ENCODE data around the gene KLK2. TPM values are rescaled to one million over a fixed set of nuclear protein-coding genes. Genes with fewer than 3 reads are reported as not detected.

KLK2 gene
- polyA plus RNA-seq, 3 donors = not detected

DNA sequence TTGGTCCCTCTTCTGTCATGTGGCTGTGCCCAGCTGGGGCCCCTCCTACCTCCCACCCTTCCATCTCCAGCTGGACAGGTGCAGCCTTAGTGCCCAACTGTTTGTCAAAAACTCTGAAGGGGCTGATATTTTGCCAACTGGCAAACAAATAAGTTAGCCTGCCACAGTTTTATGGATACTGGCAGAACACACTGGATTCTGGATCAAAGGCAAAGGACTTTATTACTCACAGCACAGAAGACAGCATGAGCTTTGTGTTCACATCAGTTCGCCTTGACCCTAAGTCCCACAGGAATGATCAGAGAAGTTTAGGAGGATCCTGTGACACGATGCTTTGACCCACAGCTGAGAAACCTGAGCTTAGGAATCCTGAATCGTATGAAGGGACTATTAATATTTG is 16.4 kb downstream of the KLK2 start:
- Mint-ChIP-seq H3K4me1 (no peaks in the 10 kb centered on the region), H3K9me3 (peaks cover 0 to 6% (median 4%) of the 10 kb centered on the region in 7 donors), H3K27ac (no peak overlapping the region), H3K27me3 (ENCODE audit: low read depth in 3 of 3) (peaks cover 8 to 19% (median 11%) of the 10 kb centered on the region in 3 donors), H3K4me3 (no peak overlapping the region), H3K36me3 (no peaks in the 10 kb centered on the region)
- Histone ChIP-seq H2AFZ (ENCODE audit: insufficient read depth, low read depth, low read length, poor library complexity, severe bottlenecking) (no peak overlapping the region), H3K9ac (ENCODE audit: insufficient read depth, low read length, poor library complexity, severe bottlenecking) (no peak overlapping the region), H3K4me1 (ENCODE audit: control insufficient read depth in 1 of 2, insufficient read depth in 2 of 2, low read length in 2 of 2) (no peaks in the 10 kb centered on the region), H4K20me1 (ENCODE audit: insufficient read depth, low read length) (no peaks in the 10 kb centered on the region), H3K27ac (ENCODE audit: low read depth in 1 of 2, low read length in 2 of 2) (no peak overlapping the region), H3K4me2 (replicated peaks; ENCODE audit: extremely low read depth, low read length, poor library complexity, severe bottlenecking) (no peak overlapping the region), H3K27me3 (ENCODE audit: control insufficient read depth in 2 of 2, insufficient read depth in 2 of 2, low read length in 2 of 2) (no peaks in the 10 kb centered on the region), H3K79me2 (ENCODE audit: insufficient read depth, low read length) (no peaks in the 10 kb centered on the region), H3K36me3 (replicated peaks in 1 of 2; ENCODE audit: control insufficient read depth in 1 of 2, insufficient read depth in 2 of 2, low read length in 2 of 2) (no peaks in the 10 kb centered on the region), H3K4me3 (replicated peaks in 1 of 3; ENCODE audit: low read depth in 2 of 3, low read length in 3 of 3) (no peak overlapping the region), H3K9me3 (replicated peaks in 1 of 2; ENCODE audit: control insufficient read depth in 1 of 2, insufficient read depth in 1 of 2, low read length in 2 of 2) (peaks cover 0 to 8% of the 10 kb centered on the region in 2 donors)
- 60% methylated on average over 2 of the region's 3 CpGs for WGBS (ENCODE audit: insufficient coverage)
- TF ChIP-seq, protein P1, sequence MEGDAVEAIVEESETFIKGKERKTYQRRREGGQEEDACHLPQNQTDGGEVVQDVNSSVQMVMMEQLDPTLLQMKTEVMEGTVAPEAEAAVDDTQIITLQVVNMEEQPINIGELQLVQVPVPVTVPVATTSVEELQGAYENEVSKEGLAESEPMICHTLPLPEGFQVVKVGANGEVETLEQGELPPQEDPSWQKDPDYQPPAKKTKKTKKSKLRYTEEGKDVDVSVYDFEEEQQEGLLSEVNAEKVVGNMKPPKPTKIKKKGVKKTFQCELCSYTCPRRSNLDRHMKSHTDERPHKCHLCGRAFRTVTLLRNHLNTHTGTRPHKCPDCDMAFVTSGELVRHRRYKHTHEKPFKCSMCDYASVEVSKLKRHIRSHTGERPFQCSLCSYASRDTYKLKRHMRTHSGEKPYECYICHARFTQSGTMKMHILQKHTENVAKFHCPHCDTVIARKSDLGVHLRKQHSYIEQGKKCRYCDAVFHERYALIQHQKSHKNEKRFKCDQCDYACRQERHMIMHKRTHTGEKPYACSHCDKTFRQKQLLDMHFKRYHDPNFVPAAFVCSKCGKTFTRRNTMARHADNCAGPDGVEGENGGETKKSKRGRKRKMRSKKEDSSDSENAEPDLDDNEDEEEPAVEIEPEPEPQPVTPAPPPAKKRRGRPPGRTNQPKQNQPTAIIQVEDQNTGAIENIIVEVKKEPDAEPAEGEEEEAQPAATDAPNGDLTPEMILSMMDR (IDR thresholded peaks at IDR 0.05) = no peak
- DNase-seq = no peak
- intact Hi-C loops (cut with micrococcal nuclease) = no loop called here

DNA sequence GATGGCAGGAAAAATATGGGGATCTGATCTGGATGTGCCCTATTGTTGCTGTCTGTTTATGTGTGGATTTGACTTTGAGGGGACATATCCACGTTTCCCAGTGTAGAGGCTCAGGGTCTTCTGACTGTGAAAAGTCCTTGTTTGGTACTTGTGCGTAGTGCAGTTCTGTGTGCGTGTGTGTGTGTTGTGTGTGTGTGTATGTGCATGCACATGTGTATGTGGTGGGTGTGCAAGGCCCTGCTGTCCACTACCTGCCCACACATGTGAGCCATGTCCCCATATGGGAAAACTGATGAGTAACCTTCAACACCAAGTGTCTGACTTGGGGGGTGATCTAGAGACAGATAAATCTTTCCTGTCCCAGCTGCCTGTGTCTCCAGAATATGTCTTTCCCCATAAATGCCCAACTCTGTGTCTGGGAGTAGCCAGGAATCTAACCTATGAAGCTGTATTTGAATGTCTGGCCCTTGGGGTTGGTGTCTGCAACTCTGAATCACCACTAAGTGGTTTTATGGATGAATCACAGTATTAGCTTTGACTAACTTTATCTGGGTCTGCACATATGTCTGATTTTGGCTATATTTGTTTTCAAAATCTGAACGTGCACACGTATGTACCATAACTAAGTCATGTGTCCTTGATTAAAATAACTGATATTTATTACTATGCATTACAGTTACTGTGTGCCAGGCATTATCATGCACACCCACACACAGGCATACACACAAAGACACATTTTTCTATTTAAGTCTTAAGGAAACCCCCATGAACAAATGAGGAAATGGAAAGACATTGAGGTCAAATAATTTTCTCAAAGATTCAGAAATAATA is 17.4 kb downstream of the KLK2 start:
- Histone ChIP-seq H3K4me1 (ENCODE audit: control insufficient read depth in 1 of 2, insufficient read depth in 2 of 2, low read length in 2 of 2) (no peaks in the 10 kb centered on the region), H2AFZ (ENCODE audit: insufficient read depth, low read depth, low read length, poor library complexity, severe bottlenecking) (no peak overlapping the region), H3K79me2 (ENCODE audit: insufficient read depth, low read length) (no peaks in the 10 kb centered on the region), H3K9ac (ENCODE audit: insufficient read depth, low read length, poor library complexity, severe bottlenecking) (no peak overlapping the region), H3K36me3 (replicated peaks in 1 of 2; ENCODE audit: control insufficient read depth in 1 of 2, insufficient read depth in 2 of 2, low read length in 2 of 2) (no peaks in the 10 kb centered on the region), H4K20me1 (ENCODE audit: insufficient read depth, low read length) (no peaks in the 10 kb centered on the region), H3K27ac (ENCODE audit: low read depth in 1 of 2, low read length in 2 of 2) (no peak overlapping the region), H3K9me3 (replicated peaks in 1 of 2; ENCODE audit: control insufficient read depth in 1 of 2, insufficient read depth in 1 of 2, low read length in 2 of 2) (peaks cover 0 to 14% of the 10 kb centered on the region in 2 donors), H3K4me3 (replicated peaks in 1 of 3; ENCODE audit: low read depth in 2 of 3, low read length in 3 of 3) (no peak overlapping the region), H3K27me3 (ENCODE audit: control insufficient read depth in 2 of 2, insufficient read depth in 2 of 2, low read length in 2 of 2) (no peaks in the 10 kb centered on the region), H3K4me2 (replicated peaks; ENCODE audit: extremely low read depth, low read length, poor library complexity, severe bottlenecking) (no peak overlapping the region)
- Mint-ChIP-seq H3K36me3 (no peaks in the 10 kb centered on the region), H3K4me3 (no peak overlapping the region), H3K9me3 (peaks cover 0 to 12% (median 8%) of the 10 kb centered on the region in 7 donors), H3K4me1 (no peaks in the 10 kb centered on the region), H3K27ac (no peak overlapping the region), H3K27me3 (ENCODE audit: low read depth in 3 of 3) (peaks cover 9 to 16% (median 14%) of the 10 kb centered on the region in 3 donors)
- 70% methylated on average over 2 of the region's 5 CpGs for WGBS (ENCODE audit: insufficient coverage)
- DNase-seq = no peak
- intact Hi-C loops (cut with micrococcal nuclease) = no loop called here
- TF ChIP-seq, protein P1 (IDR thresholded peaks at IDR 0.05) = no peak

Data from CD14-positive monocyte (primary cell).